Choroid plexus epithelial cell (primary cell): ENCODE results near the gene NTPCR.

Experiments
- DNase-seq: peaks from one replicate; pipeline ENCODE4 v3.0.0-alpha.2; 2010; ENCODE audit warnings: low read depth
- H3K4me3 ChIP-seq: 2 replicates; pipeline ENCODE4 v1.5.1; 2011; ENCODE audit warnings: low read depth, mild to moderate bottlenecking, control low read depth, low read length, moderate library complexity
- CTCF ChIP-seq: conservative IDR thresholded peaks from 2 replicates; pipeline ENCODE4 v1.5.1; 2011; ENCODE audit warnings: low read depth, mild to moderate bottlenecking, control low read depth, inconsistent platforms, low read length, moderate library complexity

NTPCR gene

GRCh38 chr1:232949636-232950196 lies 695 bp upstream of the NTPCR start:
- TF ChIP-seq CTCF, result no peak
- no peak for DNase-seq
- H3K4me3 ChIP-seq, result peak overlapping the region; percentile 72

- TF ChIP-seq CTCF, result no peak
- peak; percentile 13 for DNase-seq
- H3K4me3 ChIP-seq, result peak overlapping the region; percentile 72
Measured at GRCh38 chr1:232951180-232951579, 769 bp downstream of the NTPCR start.

GRCh38 chr1:232951605-232952004 lies 1.2 kb downstream of the NTPCR start:
- no peak overlapping the region for H3K4me3 ChIP-seq
- no peak for DNase-seq
- TF ChIP-seq CTCF, result no peak

DNA sequence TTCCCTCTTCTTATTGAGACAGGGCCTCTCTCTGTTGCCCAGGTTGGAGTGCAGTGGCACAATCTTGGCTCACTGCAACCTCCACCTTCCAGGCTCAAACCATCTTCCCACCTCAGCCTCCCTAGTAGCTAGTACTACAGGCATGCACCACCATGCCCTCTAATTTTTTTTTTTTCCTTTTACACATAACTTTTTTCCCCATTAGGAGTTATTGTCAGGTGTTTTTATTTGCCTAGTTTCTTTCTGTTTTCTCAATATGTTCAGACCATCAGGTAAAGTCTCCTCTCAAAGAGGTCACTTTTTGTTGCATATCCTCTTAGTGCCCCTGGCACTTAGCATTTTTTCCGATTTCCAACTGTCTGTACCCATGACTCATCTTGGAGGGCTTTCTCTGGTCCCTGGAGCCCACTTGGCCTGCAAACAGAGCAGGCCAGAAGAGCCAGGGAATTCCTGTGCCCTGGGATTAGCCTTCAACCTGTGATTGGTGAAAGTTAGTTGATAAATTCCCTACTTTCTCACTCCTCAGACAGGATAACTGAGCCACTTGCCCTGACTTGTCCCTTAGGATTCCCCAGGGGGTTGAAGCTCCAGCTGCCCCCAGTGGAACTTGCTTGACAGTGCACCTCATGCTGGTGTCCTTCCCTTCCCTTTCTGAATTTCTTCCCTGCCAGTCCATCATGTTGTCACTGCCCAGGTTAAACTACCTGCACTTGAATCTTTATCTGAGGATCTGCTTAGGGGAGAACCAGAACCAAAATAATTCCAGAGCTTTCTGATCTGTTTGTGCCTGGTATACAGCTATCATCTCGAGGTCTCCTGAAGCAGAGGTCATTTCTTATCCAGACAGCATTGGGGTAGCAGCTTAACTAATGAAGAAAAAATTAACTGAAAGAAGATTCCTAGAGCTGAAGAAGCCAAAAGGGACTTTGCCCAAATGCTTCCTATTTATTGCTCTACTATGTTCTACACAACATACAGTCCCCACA lies 2.4 kb downstream of the NTPCR start:
- peak; percentile 47 for DNase-seq
- peak; percentile 68 for TF ChIP-seq CTCF
- no peak overlapping the region for H3K4me3 ChIP-seq

GRCh38 chr1:232954594-232955365 lies 4.4 kb downstream of the NTPCR start:
- no peak for TF ChIP-seq CTCF
- no peak overlapping the region for H3K4me3 ChIP-seq

GRCh38 chr1:232956081-232956480 lies 5.7 kb downstream of the NTPCR start:
- H3K4me3 ChIP-seq, result no peak overlapping the region
- TF ChIP-seq CTCF, result no peak
- no peak for DNase-seq

More at GRCh38 chr1:232954594-232955365, 4.4 kb downstream of the NTPCR start:
- peak; percentile 20 for DNase-seq
